Astrocyte (in vitro differentiated cells and primary cell): Measurements from ENCODE around the gene PLD5. TPM values are rescaled to one million over a fixed set of nuclear protein-coding genes. Genes with fewer than 3 reads are reported as not detected.

ENCODE experiments used
- DNase-seq: peaks from one replicate; pipeline ENCODE4 v3.0.0-alpha.2; 2010; ENCODE audit warnings: low read depth
- FAIRE-seq: peaks from 2 replicates; lab custom pipeline; 2011; peaks lifted over from hg19 to GRCh38; lab: Jason Lieb, UNC
- H2AFZ ChIP-seq: 2 replicates; pipeline ENCODE4 v1.6.0; 2012; ENCODE audit warnings: low read depth, low read length, inconsistent platforms
- H3K27ac ChIP-seq: 2 replicates; pipeline ENCODE4 v1.5.1; 2011; ENCODE audit warnings: low read depth, low read length, inconsistent platforms
- H3K27me3 ChIP-seq: 2 replicates; pipeline ENCODE4 v1.6.0; 2011; ENCODE audit warnings: low read length, inconsistent platforms; ENCODE audit not compliant: insufficient read depth
- H3K36me3 ChIP-seq: 2 replicates; pipeline ENCODE4 v1.5.1; 2011; ENCODE audit warnings: low read length, inconsistent platforms; ENCODE audit not compliant: insufficient read depth
- H3K4me1 ChIP-seq: 2 replicates; pipeline ENCODE4 v1.5.1; 2011; ENCODE audit warnings: low read length, inconsistent platforms; ENCODE audit not compliant: insufficient read depth
- H3K4me2 ChIP-seq: 2 replicates; pipeline ENCODE4 v1.6.0; 2012; ENCODE audit warnings: low read length, inconsistent platforms
- H3K4me3 ChIP-seq: 2 replicates; pipeline ENCODE4 v1.5.1; 2011; ENCODE audit warnings: low read depth, mild to moderate bottlenecking, low read length, inconsistent platforms; ENCODE audit not compliant: insufficient read depth
- H3K79me2 ChIP-seq: 2 replicates; pipeline ENCODE4 v1.6.0; 2012; ENCODE audit warnings: mild to moderate bottlenecking, low read length, inconsistent platforms; ENCODE audit not compliant: insufficient read depth
- H3K9ac ChIP-seq: 2 replicates; pipeline ENCODE4 v1.6.0; 2012; ENCODE audit warnings: mild to moderate bottlenecking, low read length, inconsistent platforms
- H3K9me3 ChIP-seq: 2 replicates; pipeline ENCODE4 v1.5.1; 2012; ENCODE audit warnings: low read depth, mild to moderate bottlenecking, low read length, inconsistent platforms; ENCODE audit not compliant: insufficient read depth
- H4K20me1 ChIP-seq: 2 replicates; pipeline ENCODE4 v1.6.0; 2012; ENCODE audit warnings: low read length, inconsistent platforms; ENCODE audit not compliant: insufficient read depth
- H3K27ac Mint-ChIP-seq: one replicate; pipeline ENCODE4 v1.8.0; 2021; ENCODE audit warnings: mild to moderate bottlenecking, mixed read lengths; ENCODE audit not compliant: unreplicated experiment
- H3K27me3 Mint-ChIP-seq: one replicate; pipeline ENCODE4 v1.8.0; 2021; ENCODE audit warnings: low read depth, mixed read lengths; ENCODE audit not compliant: unreplicated experiment
- H3K36me3 Mint-ChIP-seq: one replicate; pipeline ENCODE4 v1.8.0; 2021; ENCODE audit warnings: low read depth, mixed read lengths; ENCODE audit not compliant: unreplicated experiment
- H3K4me1 Mint-ChIP-seq: one replicate; pipeline ENCODE4 v1.8.0; 2021; ENCODE audit warnings: low read depth, mixed read lengths; ENCODE audit not compliant: unreplicated experiment
- H3K4me3 Mint-ChIP-seq: one replicate; pipeline ENCODE4 v1.8.0; 2021; ENCODE audit warnings: mild to moderate bottlenecking, moderate library complexity, mixed read lengths; ENCODE audit not compliant: unreplicated experiment
- H3K9me3 Mint-ChIP-seq: one replicate; pipeline ENCODE4 v1.8.0; 2021; ENCODE audit warnings: mild to moderate bottlenecking, mixed read lengths; ENCODE audit not compliant: unreplicated experiment
- CTCF ChIP-seq: IDR thresholded peaks from 2 replicates; pipeline ENCODE4 v1.5.1; 2011; ENCODE audit warnings: low read depth, mild to moderate bottlenecking, inconsistent platforms, low read length, moderate library complexity; ENCODE audit not compliant: insufficient read depth
- EZH2 ChIP-seq: IDR thresholded peaks from 2 replicates; pipeline ENCODE4 v1.6.1; 2012; ENCODE audit warnings: mild to moderate bottlenecking, low read length, inconsistent platforms; ENCODE audit not compliant: insufficient read depth
- total RNA-seq: library from RNA; stranded (reverse); gene quantifications from 2 replicates; pipeline ENCODE4 v1.2.1, GENCODE V29; 2021

The PLD5 gene
- total RNA-seq, 1 donor from 2014 or later: 4.9 TPM

GRCh38 chr1:242426271-242426905 lies 98.1 kb downstream of the PLD5 start:
- TF ChIP-seq EZH2 (no peak), CTCF (no peak)
- FAIRE-seq: no peak
- no peaks in the 10 kb centered on the region for H3K9me3 Mint-ChIP-seq
- H3K4me2 ChIP-seq: no peak overlapping the region
- no peaks in the 10 kb centered on the region for H3K4me1 Mint-ChIP-seq
- H4K20me1 ChIP-seq: no peaks in the 10 kb centered on the region
- no peaks in the 10 kb centered on the region for H3K9me3 ChIP-seq
- H3K4me3 ChIP-seq: no peak overlapping the region
- no peaks in the 10 kb centered on the region for H3K27me3 Mint-ChIP-seq
- no peaks in the 10 kb centered on the region for H3K4me1 ChIP-seq
- H3K9ac ChIP-seq: no peak overlapping the region
- no peak overlapping the region for H3K4me3 Mint-ChIP-seq
- H3K36me3 ChIP-seq: no peaks in the 10 kb centered on the region
- no peaks in the 10 kb centered on the region for H3K36me3 Mint-ChIP-seq
- no peak for DNase-seq
- H3K27me3 ChIP-seq: no peaks in the 10 kb centered on the region
- no peaks in the 10 kb centered on the region for H3K79me2 ChIP-seq
- H3K27ac ChIP-seq: no peak overlapping the region
- no peak overlapping the region for H2AFZ ChIP-seq
- H3K27ac Mint-ChIP-seq: no peak overlapping the region

- H3K4me3 ChIP-seq: no peak overlapping the region
- no peak overlapping the region for H3K4me2 ChIP-seq
- H3K9ac ChIP-seq: no peak overlapping the region
- Mint-ChIP-seq H3K4me3 (no peak overlapping the region), H3K27ac (no peak overlapping the region), H3K4me1 (no peaks in the 10 kb centered on the region), H3K36me3 (no peaks in the 10 kb centered on the region), H3K9me3 (no peaks in the 10 kb centered on the region), H3K27me3 (no peaks in the 10 kb centered on the region)
- H4K20me1 ChIP-seq: no peaks in the 10 kb centered on the region
- TF ChIP-seq CTCF (no peak), EZH2 (no peak)
- no peaks in the 10 kb centered on the region for H3K27me3 ChIP-seq
- no peaks in the 10 kb centered on the region for H3K79me2 ChIP-seq
- no peak overlapping the region for H2AFZ ChIP-seq
- DNase-seq (no peak), FAIRE-seq (no peak)
- H3K4me1 ChIP-seq: no peaks in the 10 kb centered on the region
- no peaks in the 10 kb centered on the region for H3K36me3 ChIP-seq
- no peak overlapping the region for H3K27ac ChIP-seq
- no peaks in the 10 kb centered on the region for H3K9me3 ChIP-seq
These were observed 99.3 kb downstream of the PLD5 start for GRCh38 chr1:242425232-242425631.

GRCh38 chr1:242416657-242417056 lies 107.8 kb downstream of the PLD5 start:
- H3K9me3 ChIP-seq: no peaks in the 10 kb centered on the region
- no peak overlapping the region for H3K27ac ChIP-seq
- Mint-ChIP-seq H3K9me3 (no peaks in the 10 kb centered on the region), H3K27me3 (no peaks in the 10 kb centered on the region), H3K4me1 (no peaks in the 10 kb centered on the region), H3K27ac (no peak overlapping the region), H3K36me3 (no peaks in the 10 kb centered on the region), H3K4me3 (no peak overlapping the region)
- no peak overlapping the region for H3K9ac ChIP-seq
- H3K79me2 ChIP-seq: no peaks in the 10 kb centered on the region
- no peaks in the 10 kb centered on the region for H4K20me1 ChIP-seq
- no peak overlapping the region for H2AFZ ChIP-seq
- H3K4me2 ChIP-seq: no peak overlapping the region
- H3K27me3 ChIP-seq: no peaks in the 10 kb centered on the region
- no peak for DNase-seq
- TF ChIP-seq CTCF (no peak), EZH2 (no peak)
- FAIRE-seq: no peak
- no peak overlapping the region for H3K4me3 ChIP-seq
- no peaks in the 10 kb centered on the region for H3K36me3 ChIP-seq
- no peaks in the 10 kb centered on the region for H3K4me1 ChIP-seq
